Astrocyte of the cerebellum (primary cell): Measurements from ENCODE around the gene SPNS1.
"Not testable (repeated sequence)": the region's sequence is repeated elsewhere in the genome, so short reads cannot be mapped to it uniquely, and the experiment has no call there.

Source experiments
- DNase-seq: peaks from one replicate; pipeline ENCODE4 v3.0.0-alpha.2; 2011; ENCODE audit warnings: low read depth
- H3K4me3 ChIP-seq: 2 replicates; pipeline ENCODE4 v1.5.1; 2011; ENCODE audit warnings: mild to moderate bottlenecking, low read depth, low read length, moderate library complexity
- in situ Hi-C: cut with HindIII; loops from 2 replicates; pipeline ENCODE4 v1.10.0; 2017; ENCODE audit warnings: low sequenced_read_pairs
- TF ChIP-seq, protein P1 (sequence below): IDR thresholded peaks from 2 replicates; pipeline ENCODE4 v1.5.1; 2012; ENCODE audit warnings: low read length, low read depth, moderate library complexity, mild to moderate bottlenecking; ENCODE audit errors: missing control alignments

The SPNS1 gene

DNA sequence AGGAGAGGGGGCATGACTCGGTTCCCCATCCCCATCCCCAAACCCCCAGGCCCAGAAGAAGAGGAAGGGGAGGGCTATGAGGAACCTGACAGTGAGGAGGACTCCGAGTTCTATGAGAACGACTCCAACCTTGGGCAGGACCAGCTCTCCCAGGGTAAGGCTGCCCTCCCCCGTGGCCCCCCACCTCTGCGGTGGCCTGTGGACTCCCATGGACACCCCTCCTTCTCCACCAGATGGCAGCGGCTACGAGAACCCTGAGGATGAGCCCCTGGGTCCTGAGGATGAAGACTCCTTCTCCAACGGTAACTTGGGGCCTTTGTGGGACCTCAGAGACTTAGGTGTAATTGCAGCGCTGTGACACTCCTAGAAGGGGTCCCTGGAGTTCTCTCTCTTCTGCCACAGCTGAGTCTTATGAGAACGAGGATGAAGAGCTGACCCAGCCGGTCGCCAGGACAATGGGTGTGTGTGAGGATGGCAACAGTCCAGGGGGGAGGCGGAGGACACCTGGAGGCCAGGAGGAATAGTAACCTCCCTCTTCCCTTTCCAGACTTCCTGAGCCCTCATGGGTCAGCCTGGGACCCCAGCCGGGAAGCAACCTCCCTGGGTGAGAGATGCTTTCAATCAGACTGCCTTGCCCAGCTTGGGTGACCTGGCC, 37.2 kb upstream of the SPNS1 start:
- in situ Hi-C loops, result no loop called here
- TF ChIP-seq, protein P1, sequence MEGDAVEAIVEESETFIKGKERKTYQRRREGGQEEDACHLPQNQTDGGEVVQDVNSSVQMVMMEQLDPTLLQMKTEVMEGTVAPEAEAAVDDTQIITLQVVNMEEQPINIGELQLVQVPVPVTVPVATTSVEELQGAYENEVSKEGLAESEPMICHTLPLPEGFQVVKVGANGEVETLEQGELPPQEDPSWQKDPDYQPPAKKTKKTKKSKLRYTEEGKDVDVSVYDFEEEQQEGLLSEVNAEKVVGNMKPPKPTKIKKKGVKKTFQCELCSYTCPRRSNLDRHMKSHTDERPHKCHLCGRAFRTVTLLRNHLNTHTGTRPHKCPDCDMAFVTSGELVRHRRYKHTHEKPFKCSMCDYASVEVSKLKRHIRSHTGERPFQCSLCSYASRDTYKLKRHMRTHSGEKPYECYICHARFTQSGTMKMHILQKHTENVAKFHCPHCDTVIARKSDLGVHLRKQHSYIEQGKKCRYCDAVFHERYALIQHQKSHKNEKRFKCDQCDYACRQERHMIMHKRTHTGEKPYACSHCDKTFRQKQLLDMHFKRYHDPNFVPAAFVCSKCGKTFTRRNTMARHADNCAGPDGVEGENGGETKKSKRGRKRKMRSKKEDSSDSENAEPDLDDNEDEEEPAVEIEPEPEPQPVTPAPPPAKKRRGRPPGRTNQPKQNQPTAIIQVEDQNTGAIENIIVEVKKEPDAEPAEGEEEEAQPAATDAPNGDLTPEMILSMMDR, result no peak
- no peak for DNase-seq
- no peak overlapping the region for H3K4me3 ChIP-seq

DNA sequence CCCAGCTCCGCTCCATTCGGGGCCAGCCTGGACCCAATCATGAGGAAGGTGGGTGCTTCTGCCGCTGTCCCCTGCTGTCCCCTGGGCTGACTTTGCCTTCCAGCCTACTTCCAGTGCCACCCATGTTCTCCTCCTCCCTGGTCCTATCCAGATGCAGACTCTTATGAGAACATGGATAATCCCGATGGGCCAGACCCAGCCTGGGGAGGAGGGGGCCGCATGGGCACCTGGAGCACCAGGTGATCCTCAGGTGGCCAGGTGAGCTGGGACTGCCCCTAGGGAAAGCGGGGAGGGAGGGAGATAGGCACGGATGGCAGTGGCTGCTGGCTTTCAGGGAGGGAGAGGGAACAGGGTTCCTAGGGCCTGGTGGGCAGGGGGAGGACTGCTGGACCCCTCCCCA, 35.9 kb upstream of the SPNS1 start:
- DNase-seq, result no peak

DNA sequence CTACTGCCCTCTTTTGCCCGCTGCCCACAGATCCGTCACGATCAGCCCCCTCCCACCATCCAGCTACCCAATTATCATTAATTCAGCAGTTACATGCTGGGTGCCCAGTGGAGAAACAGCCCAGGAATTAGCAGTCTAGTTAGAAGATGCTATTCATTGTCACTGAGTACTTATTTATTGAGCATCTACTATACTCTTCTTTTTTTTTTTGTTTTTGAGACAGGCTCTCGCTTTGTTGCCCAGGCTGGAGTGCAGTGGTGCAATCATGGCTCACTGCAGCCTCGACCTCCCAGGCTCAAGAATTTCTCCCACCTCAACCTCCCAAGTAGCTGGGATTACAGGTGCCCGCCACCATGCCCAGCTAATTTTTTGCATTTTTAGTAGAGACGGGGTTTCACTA, 34.8 kb upstream of the SPNS1 start:
- H3K4me3 ChIP-seq, in situ Hi-C loops, DNase-seq: not testable (repeated sequence)

More for the DNA sequence above, 35.9 kb upstream of the SPNS1 start:
- in situ Hi-C loops, result no loop called here
- H3K4me3 ChIP-seq, result no peak overlapping the region
- TF ChIP-seq, protein P1, result no peak

DNA sequence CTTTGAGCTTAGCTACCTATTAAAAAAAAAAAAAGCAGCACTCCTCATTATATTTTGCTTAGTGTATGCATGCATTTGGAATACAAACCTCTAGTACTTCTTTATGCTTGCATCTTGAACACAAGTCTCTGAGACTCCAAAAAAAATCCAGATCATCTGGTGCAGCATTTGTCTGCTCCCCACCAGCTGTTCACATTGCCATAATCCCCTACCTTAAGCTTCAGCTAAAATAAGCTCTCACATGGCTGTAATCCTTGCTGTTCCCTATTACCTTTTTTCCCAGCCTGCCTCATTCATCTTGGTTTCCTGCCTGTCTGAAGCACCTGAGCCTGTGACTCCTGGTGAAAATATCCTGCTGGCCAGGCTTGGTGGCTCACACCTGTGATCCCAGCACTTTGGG, 31.3 kb upstream of the SPNS1 start:
- TF ChIP-seq, protein P1, result no peak
- H3K4me3 ChIP-seq, result no peak overlapping the region
- DNase-seq, result no peak
- in situ Hi-C loops, result no loop called here

DNA sequence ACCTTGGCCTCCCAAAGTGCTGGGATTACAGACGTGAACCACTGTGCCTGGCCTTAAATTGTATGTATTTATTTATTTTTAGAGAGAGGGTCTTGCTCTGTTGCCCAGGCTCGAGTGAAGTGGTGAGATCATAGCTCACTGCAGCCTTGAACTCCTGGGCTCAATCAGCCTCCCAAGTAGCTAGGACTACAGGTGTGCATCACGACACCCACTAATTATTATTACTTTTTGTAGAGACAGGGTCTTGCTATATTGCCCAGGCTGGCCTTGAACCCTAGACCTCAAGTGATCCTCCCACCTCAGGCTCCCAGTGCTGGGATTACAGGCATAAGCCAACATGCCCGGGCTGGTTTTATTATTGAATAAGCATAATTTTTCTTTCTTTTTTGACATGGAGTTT, 27.9 kb upstream of the SPNS1 start:
- no peak overlapping the region for H3K4me3 ChIP-seq
- TF ChIP-seq, protein P1, result no peak

DNA sequence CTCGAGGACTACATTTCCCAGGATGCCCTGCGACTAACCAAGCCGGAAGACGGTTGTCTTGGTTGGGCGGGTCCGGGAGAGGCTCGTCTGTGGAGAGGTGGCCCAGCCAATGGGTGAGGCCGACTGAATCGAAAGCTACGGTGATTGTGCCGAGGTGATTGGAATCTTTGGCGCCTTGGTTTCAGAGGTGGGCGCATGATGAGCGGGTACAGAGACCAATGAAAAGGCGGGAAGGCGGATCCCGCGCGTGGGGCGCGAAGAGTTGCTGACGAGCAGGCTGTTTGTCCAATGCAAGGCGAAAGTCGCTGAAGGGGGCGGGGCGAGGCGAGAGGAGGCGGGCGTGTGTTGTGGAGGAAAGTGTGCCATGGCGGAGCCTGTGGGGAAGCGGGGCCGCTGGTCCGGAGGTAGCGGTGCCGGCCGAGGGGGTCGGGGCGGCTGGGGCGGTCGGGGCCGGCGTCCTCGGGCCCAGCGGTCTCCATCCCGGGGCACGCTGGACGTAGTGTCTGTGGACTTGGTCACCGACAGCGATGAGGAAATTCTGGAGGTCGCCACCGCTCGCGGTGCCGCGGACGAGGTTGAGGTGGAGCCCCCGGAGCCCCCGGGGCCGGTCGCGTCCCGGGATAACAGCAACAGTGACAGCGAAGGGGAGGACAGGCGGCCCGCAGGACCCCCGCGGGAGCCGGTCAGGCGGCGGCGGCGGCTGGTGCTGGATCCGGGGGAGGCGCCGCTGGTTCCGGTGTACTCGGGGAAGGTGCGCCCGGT, 23.7 kb upstream of the SPNS1 start, which contains the start of gene NFATC2IP:
NFATC2IP (plus strand) TSS at position 290 of the 762 bp plus-strand sequence; CDS start at position 365, 75 bp downstream.
- in situ Hi-C loops, result no loop called here
- peak within 1 kb of the TSS; percentile 94 for H3K4me3 ChIP-seq
- DNase-seq, result peak; percentile 100
- TF ChIP-seq, protein P1, result no peak

More for the DNA sequence above, 27.9 kb upstream of the SPNS1 start:
- DNase-seq, result no peak
- in situ Hi-C loops, result no loop called here

DNA sequence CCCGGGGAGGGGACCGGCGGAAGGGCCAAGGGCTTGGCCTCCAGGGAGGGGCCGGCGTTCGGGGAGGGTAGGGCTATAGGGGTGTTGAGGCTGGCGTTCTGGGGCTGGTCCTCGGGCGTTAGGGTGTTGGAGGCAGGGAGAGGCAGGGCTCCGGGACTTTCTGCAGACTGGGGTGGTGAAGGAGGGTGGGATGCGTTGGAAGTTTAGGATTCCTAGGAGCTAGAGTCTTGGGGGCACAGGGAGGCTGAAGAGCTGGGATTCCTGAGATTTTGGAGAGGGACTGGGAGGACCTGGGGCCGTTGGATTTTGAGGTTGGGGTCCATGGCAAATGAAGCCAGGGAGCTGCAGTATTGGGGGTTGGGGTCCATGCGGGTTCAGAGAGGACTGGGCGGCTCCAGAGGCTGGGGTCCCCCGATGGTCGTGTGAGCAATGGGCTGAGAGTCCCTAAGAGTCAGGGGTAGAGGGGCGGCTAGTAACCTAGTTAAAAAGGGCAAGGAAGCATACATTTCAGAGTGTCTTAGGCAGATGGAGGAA, 23.1 kb upstream of the SPNS1 start:
- no peak for DNase-seq

More for the DNA sequence above, 23.1 kb upstream of the SPNS1 start:
- TF ChIP-seq, protein P1, result no peak
- in situ Hi-C loops, result no loop called here
- peak overlapping the region; percentile 94 for H3K4me3 ChIP-seq
